Measurements from ENCODE around the gene RAPGEF2.

- TF ChIP-seq POLR2A (IDR thresholded peaks at IDR 0.05) (no peak), CTCF (IDR thresholded peaks at IDR 0.05) (no peak)
Observed at GRCh38 chr4:159055833-159056232, 47.0 kb upstream of the RAPGEF2 start.
